Measurements from ENCODE around the gene PSAP. TPM values are rescaled to one million over a fixed set of nuclear protein-coding genes. Genes with fewer than 3 reads are reported as not detected.
"Not testable (repeated sequence)": the region's sequence is repeated elsewhere in the genome, so short reads cannot be mapped to it uniquely, and the experiment has no call there.

PSAP gene
- polyA plus RNA-seq, 2 of the 4 experiments (the other 2 are of a cell fraction), result 690 to 1,519 TPM

DNA sequence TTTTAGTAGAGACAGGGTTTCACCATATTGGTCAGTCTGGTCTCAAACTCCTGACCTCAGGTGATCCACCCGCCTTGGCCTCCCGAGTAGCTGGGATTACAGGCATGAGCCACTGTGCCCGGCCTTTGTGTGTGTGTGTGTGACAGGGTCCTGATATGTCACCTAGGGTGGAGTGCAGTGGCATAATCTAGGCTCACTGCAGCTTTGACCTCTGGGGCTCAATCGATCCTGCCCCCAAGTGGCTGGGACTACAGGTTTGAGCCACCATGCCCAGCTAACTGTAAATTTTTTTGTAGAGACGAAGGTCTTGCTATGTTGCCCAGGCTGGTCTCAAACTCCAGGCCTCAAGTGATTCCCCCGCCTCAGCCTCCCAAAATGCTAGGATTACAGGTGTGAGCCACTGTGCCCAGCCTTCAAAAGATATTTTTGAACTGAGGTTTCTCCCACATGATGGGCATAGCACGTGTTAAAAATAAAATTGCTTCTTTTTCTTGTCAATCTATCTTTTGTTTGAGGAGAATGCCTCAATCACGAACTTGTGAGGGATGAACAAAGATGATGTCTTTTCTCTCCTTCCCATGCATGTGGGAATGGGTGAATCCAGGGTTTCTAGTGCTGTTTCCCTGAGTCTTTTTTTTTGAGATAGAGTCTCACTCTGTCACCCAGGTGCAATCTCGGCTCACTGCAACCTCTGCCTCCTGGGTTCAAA is 30.8 kb upstream of the PSAP start:
- Histone ChIP-seq H3K4me1 (peaks cover 32% of the 10 kb centered on the region), H3K9me3 (no peaks in the 10 kb centered on the region), H3K4me3 (no peak overlapping the region), H3K4me2 (0 out of 3 replicates have a peak overlapping the region, but pooled peaks have one; percentile 37), H3K27ac (peak overlapping the region; percentile 52 to 81)
- no peak for ATAC-seq
- no peak for FAIRE-seq
- WGBS (ENCODE audit: missing lambda C conversion rate), result 82% methylated on average over 9 of the region's 9 CpGs
- no peak for TF ChIP-seq SMC3 (IDR thresholded peaks at IDR 0.05)
- TF ChIP-seq CHD4 (IDR thresholded peaks at IDR 0.05; ENCODE audit: borderline replicate concordance), result no peak
- TF ChIP-seq ZNF302 (CRISPR knock-in tag; IDR thresholded peaks at IDR 0.05), result no peak
- TF ChIP-seq CEBPB (IDR thresholded peaks at IDR 0.05), result no peak
- no peak for TF ChIP-seq JUN (IDR thresholded peaks at IDR 0.05)
- TF ChIP-seq HOXB13 (CRISPR knock-in tag; IDR thresholded peaks at IDR 0.05; ENCODE audit: low read depth), result no peak
- TF ChIP-seq PHF8 (IDR thresholded peaks at IDR 0.05; ENCODE audit: borderline replicate concordance, low read depth), result no peak
- no peak for TF ChIP-seq EP300 (IDR thresholded peaks at IDR 0.05)
- POLR2A ChIA-PET, result interaction anchor here (1.7 kb wide), 1 partner anchor 31 kb away, joined by 5 read pairs; the partner anchor contains the start of gene PSAP
- CTCF ChIA-PET, result interaction anchor here (1.0 to 4.3 kb wide), 8 partner anchors 8 to 70 kb away, joined by 3 to 21 read pairs (median 6); no protein-coding TSS in a partner anchor
- no peak for DNase-seq (ENCODE audit: low read depth in 1 of 2, low spot score in 1 of 2)

DNA sequence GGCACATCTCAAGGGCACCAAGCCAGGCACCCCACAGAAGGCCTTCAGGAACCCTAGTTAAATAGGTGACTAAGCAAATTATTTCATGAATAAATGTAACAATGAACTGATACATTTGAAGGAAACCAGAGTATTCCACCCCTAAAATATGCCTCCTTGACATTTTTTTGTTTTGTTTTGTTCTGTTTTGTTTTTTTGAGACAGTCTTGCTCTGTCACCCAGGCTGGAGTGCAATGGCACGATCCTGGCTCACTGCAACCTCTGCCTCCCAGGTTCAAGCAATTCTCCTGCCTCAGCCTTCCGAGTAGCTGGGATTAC is 30.2 kb upstream of the PSAP start:
- ChIA-PET POLR2A (interaction anchor here (1.7 kb wide), 1 partner anchor 30 kb away, joined by 5 read pairs; the partner anchor contains the start of gene PSAP), CTCF (interaction anchor here (1.0 to 4.3 kb wide), 8 partner anchors 8 to 69 kb away, joined by 3 to 21 read pairs (median 6); no protein-coding TSS in a partner anchor)
- 73% methylated on average over 2 of the region's 2 CpGs for WGBS (ENCODE audit: missing lambda C conversion rate)
- Histone ChIP-seq H3K27ac (peak overlapping the region; percentile 52 to 81), H3K4me1 (peaks cover 31% of the 10 kb centered on the region), H3K4me2 (peak overlapping the region; percentile 37)
- ATAC-seq; H3K4me3 ChIP-seq; H3K9me3 ChIP-seq; FAIRE-seq; DNase-seq (ENCODE audit: low read depth in 1 of 2, low spot score in 1 of 2): not testable (repeated sequence)
- TF ChIP-seq MAFK (IDR thresholded peaks at IDR 0.05; ENCODE audit: partially characterized antibody), result peak; percentile 85
- TF ChIP-seq NFE2L2 (conservative IDR thresholded peaks at IDR 0.05; ENCODE audit: low read length), result 0 out of 2 replicates have a peak, but pooled peaks have one; percentile 15

DNA sequence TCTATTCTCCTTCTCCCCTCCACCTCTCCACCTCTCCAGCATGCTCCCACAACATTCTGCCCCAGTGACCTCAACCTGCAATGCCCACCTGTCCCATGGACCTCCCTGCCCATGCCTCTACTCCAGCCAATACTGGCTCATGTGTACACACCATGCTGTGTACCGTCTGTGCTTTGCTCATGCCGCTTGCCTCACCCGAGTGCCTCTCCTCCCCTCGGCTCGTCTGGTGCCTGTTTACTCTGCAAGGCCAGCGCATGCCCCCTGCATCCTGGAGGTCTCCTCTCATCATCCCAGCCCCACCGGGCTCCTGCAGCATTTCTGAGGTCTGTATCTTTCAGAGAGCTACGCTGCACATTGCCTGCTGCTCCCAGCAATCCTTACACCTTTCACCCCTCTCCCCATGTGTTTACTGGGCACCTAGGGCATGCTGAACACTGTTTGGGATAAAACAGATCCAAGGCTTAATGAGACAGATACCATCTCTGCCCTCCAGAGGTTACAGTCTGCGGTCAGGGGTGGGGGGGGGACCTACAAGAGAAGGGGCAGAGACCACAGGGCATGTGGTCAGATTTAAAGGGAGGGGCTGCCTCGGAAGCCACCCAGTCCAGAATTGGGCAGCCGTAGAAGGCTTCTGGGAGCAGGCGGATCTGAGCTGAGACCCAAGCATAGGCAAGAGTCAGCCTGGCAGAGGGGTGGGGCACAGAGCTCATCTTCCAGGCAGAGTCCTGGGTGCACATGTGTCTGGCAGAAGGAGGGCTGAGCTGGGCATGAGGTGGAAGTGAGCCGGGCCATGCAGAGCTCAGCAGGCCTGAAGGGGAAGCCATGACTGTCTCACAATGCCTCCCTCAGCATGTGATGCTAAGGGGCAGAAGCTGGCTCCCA is 29.6 kb upstream of the PSAP start:
- Histone ChIP-seq H3K4me3 (no peak overlapping the region), H3K9me3 (no peaks in the 10 kb centered on the region), H3K4me2 (peak overlapping the region; percentile 37), H3K4me1 (peaks cover 31% of the 10 kb centered on the region), H3K27ac (peak overlapping the region; percentile 52 to 81)
- ChIA-PET CTCF (interaction anchor here (1.0 to 4.3 kb wide), 8 partner anchors 9 to 69 kb away, joined by 3 to 21 read pairs (median 6); no protein-coding TSS in a partner anchor), POLR2A (interaction anchor here (1.7 kb wide), 1 partner anchor 30 kb away, joined by 5 read pairs; the partner anchor contains the start of gene PSAP)
- TF ChIP-seq SREBF2 (IDR thresholded peaks at IDR 0.05) (no peak), HEYL (CRISPR knock-in tag; IDR thresholded peaks at IDR 0.05) (no peak), ZNF302 (CRISPR knock-in tag; IDR thresholded peaks at IDR 0.05) (no peak), NFE2L2 (conservative IDR thresholded peaks at IDR 0.05; ENCODE audit: low read length) (no peak), KDM1A (IDR thresholded peaks at IDR 0.05; ENCODE audit: low read depth) (no peak), HOXB13 (CRISPR knock-in tag; IDR thresholded peaks at IDR 0.05; ENCODE audit: low read depth) (no peak), TP53 (CRISPR knock-in tag; IDR thresholded peaks at IDR 0.05) (no peak), SMC3 (IDR thresholded peaks at IDR 0.05) (no peak), HOXB5 (CRISPR knock-in tag; IDR thresholded peaks at IDR 0.05) (no peak), JUNB (IDR thresholded peaks at IDR 0.05) (no peak)
- TF ChIP-seq, protein P1, sequence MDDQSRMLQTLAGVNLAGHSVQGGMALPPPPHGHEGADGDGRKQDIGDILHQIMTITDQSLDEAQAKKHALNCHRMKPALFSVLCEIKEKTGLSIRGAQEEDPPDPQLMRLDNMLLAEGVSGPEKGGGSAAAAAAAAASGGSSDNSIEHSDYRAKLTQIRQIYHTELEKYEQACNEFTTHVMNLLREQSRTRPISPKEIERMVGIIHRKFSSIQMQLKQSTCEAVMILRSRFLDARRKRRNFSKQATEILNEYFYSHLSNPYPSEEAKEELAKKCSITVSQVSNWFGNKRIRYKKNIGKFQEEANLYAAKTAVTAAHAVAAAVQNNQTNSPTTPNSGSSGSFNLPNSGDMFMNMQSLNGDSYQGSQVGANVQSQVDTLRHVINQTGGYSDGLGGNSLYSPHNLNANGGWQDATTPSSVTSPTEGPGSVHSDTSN (IDR thresholded peaks at IDR 0.05), result no peak
- TF ChIP-seq, protein P2, sequence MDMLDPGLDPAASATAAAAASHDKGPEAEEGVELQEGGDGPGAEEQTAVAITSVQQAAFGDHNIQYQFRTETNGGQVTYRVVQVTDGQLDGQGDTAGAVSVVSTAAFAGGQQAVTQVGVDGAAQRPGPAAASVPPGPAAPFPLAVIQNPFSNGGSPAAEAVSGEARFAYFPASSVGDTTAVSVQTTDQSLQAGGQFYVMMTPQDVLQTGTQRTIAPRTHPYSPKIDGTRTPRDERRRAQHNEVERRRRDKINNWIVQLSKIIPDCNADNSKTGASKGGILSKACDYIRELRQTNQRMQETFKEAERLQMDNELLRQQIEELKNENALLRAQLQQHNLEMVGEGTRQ (IDR thresholded peaks at IDR 0.05), result no peak
- FAIRE-seq, result no peak
- WGBS (ENCODE audit: missing lambda C conversion rate), result 70% methylated on average over 11 of the region's 13 CpGs
- peak; percentile 68 to 73; a peak in 5 of 6 replicates for ATAC-seq
- DNase-seq (ENCODE audit: low read depth in 1 of 2, low spot score in 1 of 2), result peak in 1 of 2 experiments; percentile 28
